ENCODE measurements around the gene SLC18A3.

Gene SLC18A3

GRCh38 chr10:49619613-49620012 lies 9.5 kb downstream of the SLC18A3 start:
- DNase-seq (ENCODE audit: low read depth): no peak
- H3K4me3 ChIP-seq (ENCODE audit: low read depth, low read length): no peak overlapping the region
- TF ChIP-seq, protein P1, sequence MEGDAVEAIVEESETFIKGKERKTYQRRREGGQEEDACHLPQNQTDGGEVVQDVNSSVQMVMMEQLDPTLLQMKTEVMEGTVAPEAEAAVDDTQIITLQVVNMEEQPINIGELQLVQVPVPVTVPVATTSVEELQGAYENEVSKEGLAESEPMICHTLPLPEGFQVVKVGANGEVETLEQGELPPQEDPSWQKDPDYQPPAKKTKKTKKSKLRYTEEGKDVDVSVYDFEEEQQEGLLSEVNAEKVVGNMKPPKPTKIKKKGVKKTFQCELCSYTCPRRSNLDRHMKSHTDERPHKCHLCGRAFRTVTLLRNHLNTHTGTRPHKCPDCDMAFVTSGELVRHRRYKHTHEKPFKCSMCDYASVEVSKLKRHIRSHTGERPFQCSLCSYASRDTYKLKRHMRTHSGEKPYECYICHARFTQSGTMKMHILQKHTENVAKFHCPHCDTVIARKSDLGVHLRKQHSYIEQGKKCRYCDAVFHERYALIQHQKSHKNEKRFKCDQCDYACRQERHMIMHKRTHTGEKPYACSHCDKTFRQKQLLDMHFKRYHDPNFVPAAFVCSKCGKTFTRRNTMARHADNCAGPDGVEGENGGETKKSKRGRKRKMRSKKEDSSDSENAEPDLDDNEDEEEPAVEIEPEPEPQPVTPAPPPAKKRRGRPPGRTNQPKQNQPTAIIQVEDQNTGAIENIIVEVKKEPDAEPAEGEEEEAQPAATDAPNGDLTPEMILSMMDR (IDR thresholded peaks at IDR 0.05; ENCODE audit: low read depth, low read length, missing control alignments): no peak

GRCh38 chr10:49620286-49620810 lies 10.2 kb downstream of the SLC18A3 start:
- no peak overlapping the region for H3K4me3 ChIP-seq (ENCODE audit: low read depth, low read length)
- no peak for DNase-seq (ENCODE audit: low read depth)
- TF ChIP-seq, protein P1 (IDR thresholded peaks at IDR 0.05; ENCODE audit: low read depth, low read length, missing control alignments): no peak

GRCh38 chr10:49620841-49621378 lies 10.8 kb downstream of the SLC18A3 start:
- no peak overlapping the region for H3K4me3 ChIP-seq (ENCODE audit: low read depth, low read length)
- TF ChIP-seq, protein P1 (IDR thresholded peaks at IDR 0.05; ENCODE audit: low read depth, low read length, missing control alignments): no peak
- DNase-seq (ENCODE audit: low read depth): no peak

DNA sequence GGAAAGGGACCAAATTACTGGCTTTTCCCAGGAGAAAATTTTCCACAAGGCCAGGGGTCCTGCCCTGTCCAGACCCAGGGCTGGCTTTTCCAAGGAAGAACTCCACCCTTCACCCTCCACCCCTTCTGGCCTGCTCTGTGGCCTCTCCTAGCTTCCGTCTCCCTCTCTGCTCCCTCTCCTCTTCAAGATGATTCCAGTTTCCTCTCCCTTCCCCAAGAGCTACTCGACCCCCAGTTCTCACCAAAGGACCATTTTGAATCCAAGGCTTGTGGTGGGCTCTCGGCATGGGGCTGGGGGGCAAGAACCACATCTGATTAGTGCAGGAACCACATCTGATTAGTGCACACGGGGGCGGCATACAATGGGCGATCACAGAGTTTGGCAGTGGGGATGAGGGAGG lies 11.5 kb downstream of the SLC18A3 start:
- TF ChIP-seq, protein P1 (IDR thresholded peaks at IDR 0.05; ENCODE audit: low read depth, low read length, missing control alignments): no peak
- no peak overlapping the region for H3K4me3 ChIP-seq (ENCODE audit: low read depth, low read length)
- no peak for DNase-seq (ENCODE audit: low read depth)

- H3K4me3 ChIP-seq (ENCODE audit: low read depth, low read length): no peak overlapping the region
- no peak for DNase-seq (ENCODE audit: low read depth)
- TF ChIP-seq, protein P1 (IDR thresholded peaks at IDR 0.05; ENCODE audit: low read depth, low read length, missing control alignments): no peak
Observed at GRCh38 chr10:49622426-49623425, 12.6 kb downstream of the SLC18A3 start.

DNA sequence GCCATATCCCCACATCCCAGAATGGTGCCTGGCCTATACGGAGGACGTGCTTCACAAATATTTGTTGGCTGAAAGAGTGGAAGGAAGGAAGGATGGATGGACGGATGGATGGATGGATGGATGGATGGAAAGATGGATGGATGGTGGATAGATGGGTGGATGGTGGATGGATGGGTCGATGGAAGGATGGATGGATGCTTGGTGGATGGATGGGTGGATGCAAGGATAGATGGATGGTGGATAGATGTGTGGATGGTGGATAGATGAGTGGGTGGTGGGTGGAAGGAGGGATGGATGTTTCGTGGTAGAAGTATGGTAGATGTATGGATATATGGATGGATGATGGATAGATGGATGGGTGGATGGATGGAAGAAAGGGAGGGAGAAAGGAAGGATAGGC lies 14.5 kb downstream of the SLC18A3 start:
- no peak for DNase-seq (ENCODE audit: low read depth)
- TF ChIP-seq, protein P1 (IDR thresholded peaks at IDR 0.05; ENCODE audit: low read depth, low read length, missing control alignments): no peak
- H3K4me3 ChIP-seq (ENCODE audit: low read depth, low read length): no peak overlapping the region
